ENCODE results near the gene GNAI3. TPM values are rescaled to one million over a fixed set of nuclear protein-coding genes. Genes with fewer than 3 reads are reported as not detected.

Gene GNAI3
- total and polyA plus RNA-seq, 12 donors: 1.6 to 3.6 (median 2.7) TPM

GRCh38 chr1:109504974-109505373 is 43.4 kb upstream of the GNAI3 start:
- 86 to 94% methylated on average over 1 of the region's 1 CpG for WGBS, 2 donors
- H3K4me1 ChIP-seq: peaks cover 0 to 30% (median 12%) of the 10 kb centered on the region in 9 donors
- no peak for ATAC-seq
- DNase-seq: no peak
- intact Hi-C loops (cut with DNase I): no loop called here
- TF ChIP-seq CTCF (IDR thresholded peaks at IDR 0.05): no peak
- H3K27me3 ChIP-seq: no peaks in the 10 kb centered on the region
- no peaks in the 10 kb centered on the region for H3K9me3 ChIP-seq
- no peak overlapping the region for H3K27ac ChIP-seq
- peaks cover 0 to 44% (median 5%) of the 10 kb centered on the region in 9 donors for H3K36me3 ChIP-seq
- H3K4me3 ChIP-seq: no peak overlapping the region

- WGBS, 2 donors: 86 to 90% methylated on average over 25 of the region's 25 CpGs
- H3K4me3 ChIP-seq: peak overlapping the region in 7 of 10 donors; percentile 68 to 84 (median 76)
- no peak for TF ChIP-seq CTCF (IDR thresholded peaks at IDR 0.05)
- H3K4me1 ChIP-seq: peaks cover 0 to 18% (median 13%) of the 10 kb centered on the region in 9 donors
- H3K27ac ChIP-seq: peak overlapping the region in 2 of 10 donors; percentile 53 to 78
- H3K9me3 ChIP-seq: no peaks in the 10 kb centered on the region
- intact Hi-C loops (cut with DNase I): no loop called here
- H3K36me3 ChIP-seq: peaks cover 0 to 21% (median 0%) of the 10 kb centered on the region in 9 donors
- DNase-seq (no peak), ATAC-seq (peak in 3 of 8 donors; percentile 5 to 8 (median 6))
- H3K27me3 ChIP-seq: peaks cover 0 to 5% (median 0%) of the 10 kb centered on the region in 7 donors
These were observed 40.2 kb upstream of the GNAI3 start for GRCh38 chr1:109508001-109508872.

- DNase-seq (no peak), ATAC-seq (peak in 3 of 8 donors; percentile 13 to 34 (median 14))
- peaks cover 0 to 5% (median 0%) of the 10 kb centered on the region in 7 donors for H3K27me3 ChIP-seq
- peaks cover 0 to 21% (median 0%) of the 10 kb centered on the region in 9 donors for H3K36me3 ChIP-seq
- H3K4me3 ChIP-seq: peak overlapping the region; percentile 68 to 84 (median 73)
- peaks cover 0 to 18% (median 13%) of the 10 kb centered on the region in 9 donors for H3K4me1 ChIP-seq
- no peak for TF ChIP-seq CTCF (IDR thresholded peaks at IDR 0.05)
- intact Hi-C loops (cut with DNase I): no loop called here
- WGBS, 2 donors: 55 to 65% methylated on average over 7 of the region's 7 CpGs
- no peaks in the 10 kb centered on the region for H3K9me3 ChIP-seq
- H3K27ac ChIP-seq: peak overlapping the region in 8 of 10 donors; percentile 47 to 78 (median 65)
These were observed 39.6 kb upstream of the GNAI3 start for GRCh38 chr1:109508873-109509175.

DNA sequence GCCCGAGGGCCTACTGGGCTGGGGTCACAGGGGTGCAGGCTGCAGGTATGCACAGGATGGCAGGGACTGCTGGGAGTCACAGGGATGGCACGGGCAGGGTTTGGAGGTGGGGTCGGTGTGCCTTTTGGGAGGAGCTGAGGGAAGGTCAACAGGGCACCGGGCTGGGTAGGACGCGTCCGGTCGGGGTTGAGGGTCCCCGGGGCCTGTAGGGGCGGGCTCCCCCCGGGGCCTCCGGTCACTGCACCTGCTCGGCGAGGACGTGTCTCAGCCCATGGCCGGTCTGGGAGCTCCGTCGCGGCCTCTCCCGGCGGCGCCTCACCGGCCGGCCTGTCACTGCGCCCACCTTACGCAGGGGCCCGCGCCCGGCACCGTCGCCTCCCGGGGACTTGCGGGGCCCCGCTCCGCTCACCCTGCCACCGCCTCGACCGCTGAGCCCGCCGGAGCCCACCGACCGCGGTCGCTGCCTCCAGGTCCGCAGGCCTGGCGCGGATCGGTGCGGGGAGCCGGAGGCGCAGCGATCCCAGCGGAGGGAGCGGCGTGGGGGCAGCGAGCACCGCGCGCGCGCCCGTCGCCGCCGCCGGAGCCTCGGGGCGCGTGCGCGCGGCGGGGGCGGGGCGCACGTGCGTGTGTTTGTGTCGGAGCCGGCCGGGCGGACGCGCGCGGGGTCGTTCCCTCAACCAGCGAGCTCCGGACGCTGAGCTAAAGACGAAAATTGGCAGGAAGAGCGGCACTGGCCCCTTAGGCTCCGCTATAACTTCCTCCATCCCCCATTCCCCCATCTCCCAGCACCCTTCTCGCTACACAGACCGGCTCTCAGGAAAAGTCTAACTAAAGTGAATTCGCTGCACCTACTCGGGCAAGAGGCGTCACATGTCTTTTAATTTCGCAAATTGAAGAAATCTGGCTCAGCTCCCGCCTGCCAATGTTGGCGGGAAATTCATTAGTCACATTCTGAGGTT is 39.0 kb upstream of the GNAI3 start, which contains the start of gene AMIGO1:
AMIGO1 (minus strand) TSS at position 552 of the 959 bp plus-strand sequence. CDS start 815 bp downstream, outside the sequence.
- Histone ChIP-seq H3K9me3 (no peaks in the 10 kb centered on the region), H3K4me3 (peak within 1 kb of the TSS; percentile 68 to 84 (median 73)), H3K4me1 (peaks cover 0 to 18% (median 13%) of the 10 kb centered on the region in 9 donors), H3K27me3 (peaks cover 0 to 5% (median 0%) of the 10 kb centered on the region in 7 donors), H3K27ac (peak within 1 kb of the TSS in 9 of 10 donors; percentile 47 to 78 (median 66)), H3K36me3 (peaks cover 0 to 16% (median 0%) of the 10 kb centered on the region in 9 donors)
- 0 to 1% methylated on average over 68 to 100 of the region's 100 CpGs for WGBS, 2 donors
- intact Hi-C loops (cut with DNase I): no loop called here
- DNase-seq: peak; percentile 56 to 67
- ATAC-seq: peak; percentile 69 to 91 (median 78)
- TF ChIP-seq CTCF (IDR thresholded peaks at IDR 0.05): no peak
